ENCODE measurements around the gene KIAA0825.

DNA sequence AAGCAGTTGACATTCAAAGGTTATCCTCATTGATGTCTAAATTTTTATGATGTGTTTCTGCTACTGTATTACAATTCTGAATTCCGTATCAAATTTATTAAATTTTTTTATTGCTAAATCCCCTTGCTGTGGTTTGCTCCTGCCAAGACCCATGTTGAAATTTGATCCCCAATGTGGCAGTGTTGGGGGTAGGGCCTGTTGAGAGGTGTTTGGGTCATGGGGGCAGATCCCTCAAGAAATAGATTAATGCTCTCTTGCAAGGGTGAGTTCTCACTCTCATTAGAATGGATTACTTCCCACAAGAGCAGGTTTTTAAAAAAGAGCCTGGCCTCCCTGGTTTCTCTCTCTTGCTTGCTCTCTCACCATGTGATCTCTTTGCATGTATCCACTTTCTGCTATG, 442.5 kb downstream of the KIAA0825 start:
- TF ChIP-seq, protein P1, sequence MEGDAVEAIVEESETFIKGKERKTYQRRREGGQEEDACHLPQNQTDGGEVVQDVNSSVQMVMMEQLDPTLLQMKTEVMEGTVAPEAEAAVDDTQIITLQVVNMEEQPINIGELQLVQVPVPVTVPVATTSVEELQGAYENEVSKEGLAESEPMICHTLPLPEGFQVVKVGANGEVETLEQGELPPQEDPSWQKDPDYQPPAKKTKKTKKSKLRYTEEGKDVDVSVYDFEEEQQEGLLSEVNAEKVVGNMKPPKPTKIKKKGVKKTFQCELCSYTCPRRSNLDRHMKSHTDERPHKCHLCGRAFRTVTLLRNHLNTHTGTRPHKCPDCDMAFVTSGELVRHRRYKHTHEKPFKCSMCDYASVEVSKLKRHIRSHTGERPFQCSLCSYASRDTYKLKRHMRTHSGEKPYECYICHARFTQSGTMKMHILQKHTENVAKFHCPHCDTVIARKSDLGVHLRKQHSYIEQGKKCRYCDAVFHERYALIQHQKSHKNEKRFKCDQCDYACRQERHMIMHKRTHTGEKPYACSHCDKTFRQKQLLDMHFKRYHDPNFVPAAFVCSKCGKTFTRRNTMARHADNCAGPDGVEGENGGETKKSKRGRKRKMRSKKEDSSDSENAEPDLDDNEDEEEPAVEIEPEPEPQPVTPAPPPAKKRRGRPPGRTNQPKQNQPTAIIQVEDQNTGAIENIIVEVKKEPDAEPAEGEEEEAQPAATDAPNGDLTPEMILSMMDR (IDR thresholded peaks at IDR 0.05) = no peak
- TF ChIP-seq POLR2A (IDR thresholded peaks at IDR 0.05) = no peak

Measured in testis (tissue), 2 donors.